Pancreas (tissue), 10 donors: ENCODE results near the gene FBXW4. TPM values are rescaled to one million over a fixed set of nuclear protein-coding genes. Genes with fewer than 3 reads are reported as not detected.
A peak's percentile ranks its signal among the peaks of the same experiment; 100 is the strongest.

Source experiments
- ATAC-seq, 4 donors: fragments of 200-7000 bp; cut with Tn5 transposase; one replicate each; pipeline versions ENCODE4 v1.8.0 to v1.9.1; 2020; ENCODE audit warnings: mild to moderate bottlenecking in 4 of 4, moderate library complexity in 4 of 4
- DNase-seq, 6 donors: peaks; one replicate each; pipeline ENCODE4 v3.0.0-alpha.2; 2020
- FAIRE-seq: peaks from 2 replicates; lab custom pipeline; 2012; peaks lifted over from hg19 to GRCh38; lab: Jason Lieb, UNC
- H3K27ac ChIP-seq, 4 donors: fragments of 200-600 bp; sonication (generic); 1 replicate in 3 of 4; 2 replicates in 1 of 4; pipeline versions ENCODE4 v1.5.0 to v1.8.0; 2020
- H3K27me3 ChIP-seq, 4 donors: fragments of 200-600 bp; one replicate each; pipeline ENCODE4 v1.8.0; 2021
- H3K36me3 ChIP-seq, 3 donors: fragments of 200-600 bp; sonication (generic) in 1 of 3; one replicate each; pipeline versions ENCODE4 v1.5.0 to v1.8.0; 2020 to 2021
- H3K4me1 ChIP-seq, 3 donors: fragments of 200-600 bp; one replicate each; pipeline ENCODE4 v1.8.0; 2021
- H3K4me3 ChIP-seq, 4 donors: fragments of 200-600 bp; sonication (generic) in 2 of 4; one replicate each; pipeline versions ENCODE4 v1.5.0 to v1.8.0; 2020 to 2021
- H3K9me3 ChIP-seq, 4 donors: fragments of 200-600 bp; one replicate each; pipeline ENCODE4 v1.8.0; 2021
- WGBS, 2 donors: extraction: QIAGEN DNeasy Blood & Tissue Kit; methylation state at CpG; one replicate each; pipeline ENCODE4 v1.1.7; 2013; 5-methylcytosine and 5-hydroxymethylcytosine counted together
- intact Hi-C, 3 donors: fragments of 100-400 bp; cut with DNase I; formaldehyde crosslinking; loops; one replicate each; pipeline versions ENCODE4 v1.11.1 to v1.14.2; 2022
- polyA plus RNA-seq, 2 donors: library from polyadenylated mRNA; stranded (reverse); fragments of 200-250 nt; gene quantifications; one replicate each; pipeline ENCODE4 v1.2.3, GENCODE V29; 2013
- total RNA-seq, 6 donors: library from RNA; stranded (reverse); fragmentation: NEBNext Ultra II Directional in 4 of 6; extraction: Animal tissue kit (Norgen Biotek cat#: 25700) in 4 of 6; gene quantifications; one replicate each; pipeline versions ENCODE4 v1.2.1 to v1.2.4, GENCODE V29; 2021 to 2023
- TF ChIP-seq, protein P1 (sequence below), 4 donors: fragments of 200-600 bp; sonication (generic) in 3 of 4; IDR thresholded peaks; one replicate each; pipeline versions ENCODE4 v1.5.0 to v1.8.0; 2021; ENCODE audit warnings: antibody characterized with exemption in 4 of 4
- donor health status: healthy with polysubstance abuse.
- donor health status: DM: no; HTN: no; CAD: no; lungs with moderate emphysema.
- donor health status: DM: no; HTN: no; CAD: no.
- donor health status: control.
- donor health status: control.
- donor health status: Bipolar disorder and iron deficiency.
- donor health status: DM: yes; HTN: yes; CAD: no.
- donor health status: DM: no; HTN: no; CAD: no.
- donor health status: DM: no; HTN: no; CAD: no.
- donor health status: DM: yes; HTN: yes; CAD: no.

Gene FBXW4, protein sequence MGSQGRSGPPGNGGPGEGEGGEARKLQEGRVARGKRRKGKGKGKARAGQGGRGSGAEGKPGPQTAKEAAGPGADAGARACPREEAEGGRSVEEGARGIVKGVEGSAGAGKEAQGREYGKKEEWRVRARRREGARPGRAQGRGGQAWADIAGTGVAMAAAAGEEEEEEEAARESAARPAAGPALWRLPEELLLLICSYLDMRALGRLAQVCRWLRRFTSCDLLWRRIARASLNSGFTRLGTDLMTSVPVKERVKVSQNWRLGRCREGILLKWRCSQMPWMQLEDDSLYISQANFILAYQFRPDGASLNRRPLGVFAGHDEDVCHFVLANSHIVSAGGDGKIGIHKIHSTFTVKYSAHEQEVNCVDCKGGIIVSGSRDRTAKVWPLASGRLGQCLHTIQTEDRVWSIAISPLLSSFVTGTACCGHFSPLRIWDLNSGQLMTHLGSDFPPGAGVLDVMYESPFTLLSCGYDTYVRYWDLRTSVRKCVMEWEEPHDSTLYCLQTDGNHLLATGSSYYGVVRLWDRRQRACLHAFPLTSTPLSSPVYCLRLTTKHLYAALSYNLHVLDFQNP
- 10 to 100 TPM; 32.3 to 49.4 (median 40.0) TPM for total RNA-seq
- 10 to 100 TPM; 37.0 to 45.9 TPM for polyA plus RNA-seq

DNA sequence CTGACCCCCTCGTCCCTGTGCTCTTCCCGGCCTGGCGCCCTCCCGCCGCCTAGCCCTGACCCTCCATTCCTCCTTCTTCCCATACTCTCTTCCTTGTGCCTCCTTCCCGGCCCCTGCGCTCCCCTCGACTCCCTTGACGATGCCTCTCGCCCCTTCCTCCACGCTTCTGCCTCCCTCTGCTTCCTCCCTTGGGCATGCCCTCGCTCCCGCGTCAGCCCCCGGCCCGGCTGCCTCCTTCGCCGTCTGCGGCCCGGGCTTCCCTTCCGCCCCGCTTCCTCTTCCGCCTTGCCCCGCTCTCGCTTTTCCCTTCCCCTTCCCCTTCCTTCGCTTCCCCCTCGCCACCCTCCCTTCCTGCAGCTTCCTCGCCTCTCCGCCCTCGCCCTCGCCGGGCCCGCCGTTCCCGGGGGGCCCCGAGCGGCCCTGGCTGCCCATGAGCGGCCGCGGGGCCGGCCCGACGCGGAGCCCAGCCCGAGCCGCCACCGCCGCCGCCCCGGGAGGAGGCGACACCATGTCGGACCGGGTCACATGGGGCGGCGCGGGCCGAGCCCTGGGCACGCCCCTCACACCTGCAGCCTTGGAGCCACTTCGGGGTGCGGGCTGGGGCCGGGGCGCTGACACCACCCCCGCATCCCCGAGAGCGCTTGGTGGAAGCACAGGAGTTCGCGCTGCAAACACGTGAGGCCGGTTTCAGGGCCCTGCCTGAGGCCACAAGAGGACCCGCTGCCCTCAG is at the start of gene FBXW4:
FBXW4 (minus strand) TSS at position 497 of the 730 bp plus-strand sequence; CDS start at position 432, 65 bp downstream.
- no peaks in the 10 kb centered on the region for H3K27me3 ChIP-seq
- no peaks in the 10 kb centered on the region for H3K9me3 ChIP-seq
- 2 to 3% methylated on average over 59 to 70 of the region's 70 CpGs for WGBS, 2 donors
- no peak for FAIRE-seq
- peak; percentile 73 to 85 (median 78) for ATAC-seq
- no peaks in the 10 kb centered on the region for H3K36me3 ChIP-seq
- peak within 1 kb of the TSS; percentile 90 to 97 (median 97) for H3K27ac ChIP-seq
- peak within 1 kb of the TSS; percentile 70 to 85 (median 82) for H3K4me3 ChIP-seq
- intact Hi-C loops = no loop called here
- DNase-seq = peak; percentile 43 to 85 (median 64)
- H3K4me1 ChIP-seq = peaks cover 4 to 25% (median 25%) of the 10 kb centered on the region in 3 donors
- TF ChIP-seq, protein P1, sequence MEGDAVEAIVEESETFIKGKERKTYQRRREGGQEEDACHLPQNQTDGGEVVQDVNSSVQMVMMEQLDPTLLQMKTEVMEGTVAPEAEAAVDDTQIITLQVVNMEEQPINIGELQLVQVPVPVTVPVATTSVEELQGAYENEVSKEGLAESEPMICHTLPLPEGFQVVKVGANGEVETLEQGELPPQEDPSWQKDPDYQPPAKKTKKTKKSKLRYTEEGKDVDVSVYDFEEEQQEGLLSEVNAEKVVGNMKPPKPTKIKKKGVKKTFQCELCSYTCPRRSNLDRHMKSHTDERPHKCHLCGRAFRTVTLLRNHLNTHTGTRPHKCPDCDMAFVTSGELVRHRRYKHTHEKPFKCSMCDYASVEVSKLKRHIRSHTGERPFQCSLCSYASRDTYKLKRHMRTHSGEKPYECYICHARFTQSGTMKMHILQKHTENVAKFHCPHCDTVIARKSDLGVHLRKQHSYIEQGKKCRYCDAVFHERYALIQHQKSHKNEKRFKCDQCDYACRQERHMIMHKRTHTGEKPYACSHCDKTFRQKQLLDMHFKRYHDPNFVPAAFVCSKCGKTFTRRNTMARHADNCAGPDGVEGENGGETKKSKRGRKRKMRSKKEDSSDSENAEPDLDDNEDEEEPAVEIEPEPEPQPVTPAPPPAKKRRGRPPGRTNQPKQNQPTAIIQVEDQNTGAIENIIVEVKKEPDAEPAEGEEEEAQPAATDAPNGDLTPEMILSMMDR (IDR thresholded peaks at IDR 0.05) = no peak

DNA sequence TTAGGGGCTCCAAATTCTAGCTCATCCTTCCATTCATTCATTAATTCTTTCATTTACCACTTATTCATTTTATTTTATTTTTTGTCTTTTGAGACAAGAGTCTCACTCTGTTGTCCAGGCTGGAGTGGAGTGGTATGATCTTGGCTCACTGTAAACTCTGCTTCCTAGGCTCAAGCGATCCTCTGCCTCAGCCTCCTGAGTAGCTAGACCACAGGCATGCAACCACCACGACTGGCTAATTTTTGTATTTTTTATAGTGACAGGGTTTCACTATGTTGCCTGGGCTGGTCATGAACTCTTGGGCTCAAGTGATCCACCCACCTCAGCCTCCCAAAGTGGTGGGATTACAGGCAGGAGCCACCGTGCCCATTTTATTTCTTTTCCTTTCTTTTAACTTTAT is 49.3 kb upstream of the FBXW4 start:
- no peak overlapping the region for H3K27ac ChIP-seq
- H3K4me3 ChIP-seq = no peak overlapping the region
- WGBS, 2 donors = 72 to 85% methylated on average over 3 of the region's 3 CpGs
- DNase-seq (no peak), FAIRE-seq (no peak), ATAC-seq (no peak)
- H3K36me3 ChIP-seq = no peaks in the 10 kb centered on the region
- no peaks in the 10 kb centered on the region for H3K4me1 ChIP-seq
- intact Hi-C loops = no loop called here
- H3K27me3 ChIP-seq = no peaks in the 10 kb centered on the region
- H3K9me3 ChIP-seq = no peaks in the 10 kb centered on the region
- TF ChIP-seq, protein P1 (IDR thresholded peaks at IDR 0.05) = no peak

DNA sequence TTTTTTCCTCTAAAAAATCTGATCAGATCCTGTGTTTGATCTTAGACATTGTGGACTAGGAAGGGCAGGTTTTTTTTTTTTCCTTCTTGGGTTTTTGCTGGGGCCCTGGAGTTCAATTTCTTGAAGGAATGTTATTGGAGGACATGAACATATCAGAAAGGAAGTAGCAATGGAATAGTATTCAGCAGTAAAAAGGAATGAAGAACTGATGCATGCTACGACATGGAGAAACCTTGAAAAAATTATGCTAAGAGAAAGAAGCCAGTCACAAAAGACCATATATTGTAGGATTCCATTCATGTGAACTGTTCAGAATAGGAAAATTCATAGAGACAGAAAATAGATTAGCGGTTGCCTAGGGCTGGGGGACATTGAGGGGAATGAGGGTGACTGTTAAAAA is 47.0 kb upstream of the FBXW4 start:
- WGBS, 2 donors = 47 to 50% methylated on average over 2 of the region's 2 CpGs
- Histone ChIP-seq H3K4me1 (no peaks in the 10 kb centered on the region), H3K4me3 (no peak overlapping the region), H3K27ac (no peak overlapping the region), H3K9me3 (no peaks in the 10 kb centered on the region), H3K36me3 (no peaks in the 10 kb centered on the region), H3K27me3 (no peaks in the 10 kb centered on the region)
- FAIRE-seq = no peak
- TF ChIP-seq, protein P1 (IDR thresholded peaks at IDR 0.05) = no peak
- no peak for ATAC-seq
- DNase-seq = no peak
- intact Hi-C loops = no loop called here

DNA sequence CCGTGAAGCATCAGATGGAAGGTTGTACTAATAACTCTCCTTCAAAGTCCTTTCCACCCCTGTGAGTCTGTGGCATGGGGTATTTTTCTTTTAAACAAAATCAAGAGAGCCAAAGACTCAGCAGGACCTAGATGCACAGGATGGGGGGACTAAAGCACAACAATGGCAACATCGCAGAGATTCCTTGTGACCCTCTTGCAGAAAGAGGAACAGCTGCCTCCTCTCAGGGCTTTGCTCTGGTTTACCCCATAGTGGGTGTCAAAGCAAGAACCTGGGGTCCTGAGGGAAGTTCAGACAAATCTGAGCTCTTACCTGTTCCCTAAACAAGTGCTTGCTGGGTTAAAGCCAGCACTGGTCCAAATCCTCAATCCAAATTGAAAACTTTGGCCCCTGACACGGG is 41.7 kb upstream of the FBXW4 start:
- TF ChIP-seq, protein P1 (IDR thresholded peaks at IDR 0.05) = no peak
- Histone ChIP-seq H3K9me3 (no peaks in the 10 kb centered on the region), H3K4me3 (no peak overlapping the region), H3K27ac (no peak overlapping the region), H3K36me3 (no peaks in the 10 kb centered on the region), H3K4me1 (no peaks in the 10 kb centered on the region), H3K27me3 (no peaks in the 10 kb centered on the region)
- 83 to 84% methylated on average over 3 of the region's 3 CpGs for WGBS, 2 donors
- ATAC-seq (no peak), DNase-seq (no peak), FAIRE-seq (no peak)
- intact Hi-C loops = no loop called here
